VCaP (cell line): Measurements from ENCODE around the gene CLASP1.

Source experiments
- H3K27ac ChIP-seq: fragments of 450-650 bp; 2 replicates; pipeline ENCODE4 v1.5.1; 2017
- TF ChIP-seq, protein P1 (sequence below): fragments of 450-650 bp; conservative IDR thresholded peaks from 2 replicates; pipeline ENCODE4 v1.5.1; 2017; ENCODE audit warnings: mild to moderate bottlenecking, moderate library complexity

CLASP1 gene

GRCh38 chr2:121667618-121668017 lies 18.4 kb upstream of the CLASP1 start:
- TF ChIP-seq, protein P1, sequence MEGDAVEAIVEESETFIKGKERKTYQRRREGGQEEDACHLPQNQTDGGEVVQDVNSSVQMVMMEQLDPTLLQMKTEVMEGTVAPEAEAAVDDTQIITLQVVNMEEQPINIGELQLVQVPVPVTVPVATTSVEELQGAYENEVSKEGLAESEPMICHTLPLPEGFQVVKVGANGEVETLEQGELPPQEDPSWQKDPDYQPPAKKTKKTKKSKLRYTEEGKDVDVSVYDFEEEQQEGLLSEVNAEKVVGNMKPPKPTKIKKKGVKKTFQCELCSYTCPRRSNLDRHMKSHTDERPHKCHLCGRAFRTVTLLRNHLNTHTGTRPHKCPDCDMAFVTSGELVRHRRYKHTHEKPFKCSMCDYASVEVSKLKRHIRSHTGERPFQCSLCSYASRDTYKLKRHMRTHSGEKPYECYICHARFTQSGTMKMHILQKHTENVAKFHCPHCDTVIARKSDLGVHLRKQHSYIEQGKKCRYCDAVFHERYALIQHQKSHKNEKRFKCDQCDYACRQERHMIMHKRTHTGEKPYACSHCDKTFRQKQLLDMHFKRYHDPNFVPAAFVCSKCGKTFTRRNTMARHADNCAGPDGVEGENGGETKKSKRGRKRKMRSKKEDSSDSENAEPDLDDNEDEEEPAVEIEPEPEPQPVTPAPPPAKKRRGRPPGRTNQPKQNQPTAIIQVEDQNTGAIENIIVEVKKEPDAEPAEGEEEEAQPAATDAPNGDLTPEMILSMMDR, result no peak
- no peak overlapping the region for H3K27ac ChIP-seq

GRCh38 chr2:121666042-121666441 lies 16.8 kb upstream of the CLASP1 start:
- no peak overlapping the region for H3K27ac ChIP-seq
- TF ChIP-seq, protein P1, result no peak

DNA sequence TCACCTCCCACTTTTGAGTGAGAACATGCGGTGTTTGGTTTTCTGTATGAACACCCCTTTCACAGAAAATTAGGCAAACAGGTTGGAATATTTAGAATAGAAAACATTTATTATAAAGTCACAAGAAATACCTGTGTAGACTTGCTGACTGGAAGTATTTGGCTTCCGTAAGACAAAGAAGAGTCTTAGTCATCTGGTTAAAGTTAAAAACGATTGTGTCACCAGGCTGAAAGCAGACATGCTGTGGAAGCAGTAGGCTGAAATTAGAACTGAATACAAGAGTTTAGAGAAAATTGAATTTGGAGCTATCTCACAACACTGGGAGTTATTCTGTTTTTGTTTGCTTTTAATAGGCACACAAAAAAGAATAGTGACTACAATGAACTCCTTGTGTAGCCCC lies 16.2 kb upstream of the CLASP1 start:
- TF ChIP-seq, protein P1, result no peak
- H3K27ac ChIP-seq, result no peak overlapping the region

DNA sequence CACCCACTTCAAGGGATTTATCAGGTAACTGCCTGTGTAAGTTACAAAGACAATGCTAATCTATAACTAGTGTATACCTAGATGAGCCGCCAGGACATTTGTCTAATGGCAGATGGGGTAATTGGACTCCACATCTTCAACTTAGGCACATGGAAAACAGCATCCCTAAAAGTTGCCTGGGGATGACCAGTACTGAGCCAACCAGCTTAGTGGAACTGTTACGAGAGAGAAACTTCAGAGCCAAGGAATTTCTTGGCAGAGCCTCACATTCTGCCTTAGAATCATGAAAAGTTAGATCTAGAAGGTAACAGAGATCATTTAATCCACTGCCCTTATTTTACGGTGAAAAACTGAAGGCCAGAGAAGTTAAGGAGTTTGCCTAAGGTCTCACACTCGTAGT lies 15.5 kb upstream of the CLASP1 start:
- TF ChIP-seq, protein P1, result no peak
- H3K27ac ChIP-seq, result no peak overlapping the region

- TF ChIP-seq, protein P1, result no peak
- no peak overlapping the region for H3K27ac ChIP-seq
These were observed 14.8 kb upstream of the CLASP1 start for GRCh38 chr2:121664086-121664485.

DNA sequence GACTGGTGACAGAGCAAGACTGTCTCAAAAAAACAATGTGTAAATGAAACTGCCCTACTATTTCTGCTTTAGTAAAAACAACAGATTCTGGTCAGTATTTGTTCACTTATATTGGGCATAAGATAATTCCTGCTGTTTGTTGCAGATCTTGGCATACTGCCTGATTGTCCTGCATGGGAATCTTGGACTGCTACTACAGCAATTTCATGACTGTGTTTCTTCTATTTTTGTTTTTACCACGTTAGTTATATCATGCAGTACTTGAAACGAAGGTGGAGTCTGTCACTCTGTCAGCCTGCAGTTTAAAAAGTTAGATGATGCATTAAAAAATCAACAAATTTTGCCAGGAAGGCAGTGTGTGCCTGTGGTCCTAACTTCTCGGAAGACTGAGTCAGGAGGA lies 14.2 kb upstream of the CLASP1 start:
- no peak overlapping the region for H3K27ac ChIP-seq
- TF ChIP-seq, protein P1, result no peak

- no peak overlapping the region for H3K27ac ChIP-seq
These were observed 13.4 kb upstream of the CLASP1 start for GRCh38 chr2:121662656-121663055.

More at GRCh38 chr2:121662656-121663055, 13.4 kb upstream of the CLASP1 start:
- TF ChIP-seq, protein P1, result no peak
